Measurements from ENCODE around the gene CREB3L2.

DNA sequence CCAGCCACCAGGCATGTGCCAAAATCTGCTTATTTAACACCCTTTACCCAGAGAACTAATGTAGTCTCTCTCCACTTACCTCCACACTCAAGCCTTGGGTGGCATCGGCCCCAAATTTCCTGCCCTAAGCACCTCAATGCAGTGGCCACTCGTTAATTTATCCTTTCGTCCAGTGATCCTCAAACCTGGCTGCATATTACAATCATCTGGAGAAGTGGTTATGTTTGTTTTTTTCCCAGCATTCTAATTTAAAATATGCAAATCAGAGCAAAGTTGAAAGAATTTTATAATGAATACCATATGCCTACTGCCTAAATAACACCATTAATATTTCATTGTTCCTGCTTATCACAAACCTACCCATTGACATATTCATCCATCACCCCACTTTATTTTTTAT, 25.7 kb downstream of the CREB3L2 start:
- TF ChIP-seq EZH2 (IDR thresholded peaks at IDR 0.05; ENCODE audit: low read depth), result no peak
- TF ChIP-seq, protein P1, sequence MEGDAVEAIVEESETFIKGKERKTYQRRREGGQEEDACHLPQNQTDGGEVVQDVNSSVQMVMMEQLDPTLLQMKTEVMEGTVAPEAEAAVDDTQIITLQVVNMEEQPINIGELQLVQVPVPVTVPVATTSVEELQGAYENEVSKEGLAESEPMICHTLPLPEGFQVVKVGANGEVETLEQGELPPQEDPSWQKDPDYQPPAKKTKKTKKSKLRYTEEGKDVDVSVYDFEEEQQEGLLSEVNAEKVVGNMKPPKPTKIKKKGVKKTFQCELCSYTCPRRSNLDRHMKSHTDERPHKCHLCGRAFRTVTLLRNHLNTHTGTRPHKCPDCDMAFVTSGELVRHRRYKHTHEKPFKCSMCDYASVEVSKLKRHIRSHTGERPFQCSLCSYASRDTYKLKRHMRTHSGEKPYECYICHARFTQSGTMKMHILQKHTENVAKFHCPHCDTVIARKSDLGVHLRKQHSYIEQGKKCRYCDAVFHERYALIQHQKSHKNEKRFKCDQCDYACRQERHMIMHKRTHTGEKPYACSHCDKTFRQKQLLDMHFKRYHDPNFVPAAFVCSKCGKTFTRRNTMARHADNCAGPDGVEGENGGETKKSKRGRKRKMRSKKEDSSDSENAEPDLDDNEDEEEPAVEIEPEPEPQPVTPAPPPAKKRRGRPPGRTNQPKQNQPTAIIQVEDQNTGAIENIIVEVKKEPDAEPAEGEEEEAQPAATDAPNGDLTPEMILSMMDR (conservative IDR thresholded peaks at IDR 0.05), result no peak

All from PC-9 (cell line).